Fibroblast of pulmonary artery (primary cell): ENCODE data around the gene TMEM235.

ENCODE experiments used
- DNase-seq: peaks from one replicate; pipeline ENCODE4 v3.0.0-alpha.2; 2010; ENCODE audit warnings: low read depth
- H3K4me3 ChIP-seq: replicated peaks from 2 replicates; pipeline ENCODE4 v1.5.1; 2011; ENCODE audit warnings: low read depth, mild to moderate bottlenecking, control low read depth, low read length, moderate library complexity
- TF ChIP-seq, protein P1 (sequence below): IDR thresholded peaks from 2 replicates; pipeline ENCODE4 v1.5.1; 2011; ENCODE audit warnings: mild to moderate bottlenecking, control low read depth, low read length, inconsistent platforms; ENCODE audit errors: missing control alignments

TMEM235 gene

GRCh38 chr17:78275355-78275754 is 43.9 kb downstream of the TMEM235 start:
- H3K4me3 ChIP-seq = no peak overlapping the region
- no peak for DNase-seq
- TF ChIP-seq, protein P1, sequence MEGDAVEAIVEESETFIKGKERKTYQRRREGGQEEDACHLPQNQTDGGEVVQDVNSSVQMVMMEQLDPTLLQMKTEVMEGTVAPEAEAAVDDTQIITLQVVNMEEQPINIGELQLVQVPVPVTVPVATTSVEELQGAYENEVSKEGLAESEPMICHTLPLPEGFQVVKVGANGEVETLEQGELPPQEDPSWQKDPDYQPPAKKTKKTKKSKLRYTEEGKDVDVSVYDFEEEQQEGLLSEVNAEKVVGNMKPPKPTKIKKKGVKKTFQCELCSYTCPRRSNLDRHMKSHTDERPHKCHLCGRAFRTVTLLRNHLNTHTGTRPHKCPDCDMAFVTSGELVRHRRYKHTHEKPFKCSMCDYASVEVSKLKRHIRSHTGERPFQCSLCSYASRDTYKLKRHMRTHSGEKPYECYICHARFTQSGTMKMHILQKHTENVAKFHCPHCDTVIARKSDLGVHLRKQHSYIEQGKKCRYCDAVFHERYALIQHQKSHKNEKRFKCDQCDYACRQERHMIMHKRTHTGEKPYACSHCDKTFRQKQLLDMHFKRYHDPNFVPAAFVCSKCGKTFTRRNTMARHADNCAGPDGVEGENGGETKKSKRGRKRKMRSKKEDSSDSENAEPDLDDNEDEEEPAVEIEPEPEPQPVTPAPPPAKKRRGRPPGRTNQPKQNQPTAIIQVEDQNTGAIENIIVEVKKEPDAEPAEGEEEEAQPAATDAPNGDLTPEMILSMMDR = no peak

DNA sequence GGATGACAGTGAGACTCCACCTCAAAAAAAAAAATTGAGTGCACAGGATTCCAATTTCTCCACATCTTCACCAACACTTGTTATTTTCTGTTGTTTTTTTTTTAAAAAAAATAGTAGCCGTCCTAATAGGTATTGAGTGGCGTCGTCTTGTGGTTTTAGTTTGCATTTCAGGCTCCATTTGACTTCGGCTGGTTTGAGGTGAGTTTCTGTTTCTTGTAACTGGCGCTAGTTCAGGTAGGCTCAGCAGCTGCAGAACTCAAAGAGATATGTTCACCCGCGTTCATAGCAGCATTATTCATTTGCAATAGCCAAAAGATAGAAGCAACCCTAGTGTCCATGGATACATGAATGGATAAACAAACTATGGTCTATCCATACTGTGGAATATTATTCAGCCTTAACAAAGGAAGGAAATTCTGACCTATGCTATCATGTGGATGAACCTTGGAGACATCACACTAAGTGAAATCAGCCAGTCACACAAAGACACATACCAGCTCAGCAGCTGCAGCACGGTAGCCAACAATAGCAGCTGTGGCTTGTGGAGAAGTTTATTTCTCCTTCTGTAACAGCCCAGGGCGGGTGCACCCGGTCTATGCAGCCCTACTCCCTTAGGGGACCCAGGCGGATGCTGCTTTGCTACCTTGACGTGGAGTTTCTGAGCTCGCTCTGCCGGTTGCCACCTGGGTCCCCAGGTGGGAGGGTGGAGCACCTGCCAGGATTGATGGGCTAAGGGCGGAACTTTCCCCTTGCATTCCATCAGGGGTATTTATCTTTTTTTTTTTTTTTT is 44.9 kb downstream of the TMEM235 start:
- DNase-seq = no peak
- TF ChIP-seq, protein P1 = no peak
- no peak overlapping the region for H3K4me3 ChIP-seq

DNA sequence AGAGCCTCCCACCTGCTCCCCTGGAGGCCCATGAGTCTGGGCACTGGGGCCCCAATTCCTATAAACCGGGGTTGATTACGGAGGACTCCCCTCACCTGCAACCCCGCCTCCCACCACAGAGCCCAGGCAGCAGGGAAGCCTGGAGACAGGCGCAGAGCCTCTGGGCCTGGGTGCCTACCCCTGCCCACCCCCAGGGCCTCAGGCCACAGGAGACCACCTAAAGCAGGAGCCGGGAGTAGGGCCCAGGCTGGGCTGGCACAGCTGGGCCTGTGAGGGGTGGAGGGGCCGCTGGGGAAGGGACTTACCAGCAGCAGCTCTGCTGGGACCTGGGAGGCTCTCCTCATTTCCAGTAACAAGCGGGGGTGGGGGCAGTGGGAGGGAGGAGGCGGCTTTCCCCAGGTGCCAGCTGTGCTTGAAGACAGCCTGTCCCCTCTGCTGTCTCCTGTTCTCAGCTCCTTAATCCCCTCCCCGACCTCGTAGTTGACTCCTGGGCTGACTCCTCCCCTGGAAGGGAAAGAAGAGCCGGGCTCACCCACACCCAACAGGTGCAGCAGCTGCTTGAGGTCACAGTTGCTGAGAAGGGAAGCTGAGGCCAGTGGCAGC is 46.8 kb downstream of the TMEM235 start:
- no peak overlapping the region for H3K4me3 ChIP-seq
- no peak for DNase-seq
- TF ChIP-seq, protein P1 = no peak

DNA sequence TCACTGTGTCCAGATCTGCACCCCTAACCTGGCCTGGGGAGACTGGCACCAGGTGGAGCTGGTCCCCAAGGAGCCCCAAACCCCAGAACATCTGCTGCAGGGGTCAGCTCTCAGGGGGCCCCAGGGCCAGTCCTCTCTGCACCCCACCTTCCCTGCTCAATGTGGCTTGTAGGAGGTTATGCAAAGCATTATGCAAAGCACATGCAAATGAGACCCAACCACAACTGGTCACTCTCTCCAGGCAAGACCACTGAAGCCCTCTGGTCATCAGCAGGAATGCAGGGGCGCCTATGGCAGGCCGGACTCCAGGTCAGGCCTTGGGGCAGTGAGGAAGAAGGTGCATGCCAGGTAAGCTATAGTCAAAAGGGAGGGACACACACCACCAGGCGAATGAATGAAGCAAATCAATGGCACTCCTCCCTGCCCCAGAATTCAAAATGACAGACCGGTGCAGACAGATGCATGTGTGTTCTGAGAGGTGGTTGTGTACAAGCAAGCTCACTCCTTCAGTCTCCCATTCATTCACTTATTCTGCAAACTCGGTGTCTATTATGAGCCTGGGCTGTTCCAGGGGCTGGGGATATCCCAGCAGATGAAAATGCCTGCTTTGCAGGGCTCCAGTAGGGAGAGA is 48.0 kb downstream of the TMEM235 start:
- TF ChIP-seq, protein P1 = no peak
- no peak for DNase-seq
- H3K4me3 ChIP-seq = no peak overlapping the region

DNA sequence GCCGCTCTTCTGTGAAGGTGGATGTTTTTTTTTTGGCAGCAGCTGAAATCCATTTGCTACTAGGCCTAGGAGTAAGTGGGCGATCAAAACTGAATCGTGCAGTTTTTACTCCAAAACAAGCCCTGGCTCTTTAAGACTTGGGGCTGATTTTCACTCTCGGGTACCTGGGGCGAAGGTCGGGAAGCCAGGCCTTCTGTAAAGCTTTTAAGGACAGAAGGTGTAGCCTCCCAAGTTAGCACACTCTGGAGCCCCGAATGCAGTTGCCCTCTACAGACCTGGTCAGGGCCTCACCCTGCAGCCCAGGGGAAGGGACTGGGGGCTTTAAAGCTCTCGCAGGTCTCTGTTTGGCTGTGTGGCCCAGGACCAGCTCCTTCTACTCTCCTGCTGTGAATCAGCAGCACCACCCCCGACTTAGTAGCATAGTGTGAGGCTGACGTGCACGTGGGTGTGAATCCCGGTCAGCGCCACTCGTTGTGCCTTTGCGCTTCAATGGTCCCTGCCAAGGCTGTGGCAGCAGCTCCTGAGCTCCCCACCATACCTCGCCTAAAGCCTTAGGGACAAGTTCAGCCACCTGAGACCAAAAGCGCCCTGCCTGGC is 49.9 kb downstream of the TMEM235 start:
- TF ChIP-seq, protein P1 = no peak

DNA sequence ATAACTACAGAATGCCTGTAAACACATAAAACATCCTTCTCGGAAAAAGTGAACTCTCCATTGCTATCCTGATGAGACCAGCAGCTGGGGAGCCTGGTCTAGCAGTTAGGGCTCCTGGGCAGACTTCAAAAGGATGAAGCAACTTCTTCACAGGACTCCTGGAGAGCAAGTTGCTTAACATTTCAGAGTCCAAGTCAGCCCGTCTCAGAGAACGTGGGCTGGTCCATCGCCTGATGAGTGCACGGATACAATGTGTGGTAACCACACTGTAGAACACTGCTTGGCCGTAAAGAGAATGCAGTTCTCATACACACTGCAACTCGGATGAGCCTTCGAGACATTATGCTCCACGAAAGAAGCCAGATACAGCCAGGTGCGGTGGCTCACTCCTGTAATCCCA is 52.7 kb downstream of the TMEM235 start:
- peak; percentile 66 for DNase-seq
- H3K4me3 ChIP-seq = no peak overlapping the region
- TF ChIP-seq, protein P1 = no peak

More for the DNA sequence above, 49.9 kb downstream of the TMEM235 start:
- DNase-seq = no peak
- H3K4me3 ChIP-seq = no peak overlapping the region
